Testis (tissue), 2 donors: Measurements from ENCODE around the gene CD79A.

ENCODE experiments used
- POLR2A ChIP-seq: fragments of 450-650 bp; IDR thresholded peaks from one replicate; pipeline ENCODE4 v1.6.1; 2017; ENCODE audit warnings: antibody characterized with exemption, mild to moderate bottlenecking, moderate library complexity
- TF ChIP-seq, protein P1 (sequence below), 3 experiments: fragments of 450-650 bp in 2 of 3; fragments of 200-600 bp in 1 of 3; sonication (generic) in 1 of 3; IDR thresholded peaks; one replicate each; pipeline ENCODE4 v1.5.1; 2016 to 2019; ENCODE audit warnings: antibody characterized with exemption in 3 of 3, mild to moderate bottlenecking in 2 of 3, moderate library complexity in 1 of 3

DNA sequence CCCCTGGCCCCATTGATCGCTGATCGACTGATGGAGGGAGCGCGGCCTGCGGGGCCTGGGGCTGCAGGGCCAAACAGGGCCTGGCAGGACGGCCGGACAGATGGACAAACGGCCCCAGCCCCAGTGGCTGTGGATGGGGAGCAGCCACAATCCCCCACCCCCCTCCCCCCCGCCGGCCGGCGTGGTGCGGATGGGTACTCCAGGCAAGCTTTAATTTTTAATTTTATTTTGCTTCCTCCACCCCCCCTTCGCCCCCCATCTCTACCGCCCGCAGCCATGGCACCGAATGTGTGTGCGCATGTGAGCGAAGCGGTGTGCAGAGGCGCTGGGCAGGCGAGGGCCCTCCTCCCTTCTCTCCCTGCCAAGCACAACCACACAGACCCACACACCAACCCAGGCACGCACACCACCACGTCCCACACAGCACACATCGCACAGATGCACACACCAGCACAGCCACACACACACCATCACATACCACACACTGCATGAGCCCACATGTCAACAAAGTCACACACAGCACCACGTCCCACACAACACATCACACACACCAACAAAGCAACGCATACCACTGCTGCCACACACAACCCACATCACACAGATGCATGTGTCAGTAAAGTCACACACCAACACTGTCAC, 38.8 kb downstream of the CD79A start:
- TF ChIP-seq, protein P1, sequence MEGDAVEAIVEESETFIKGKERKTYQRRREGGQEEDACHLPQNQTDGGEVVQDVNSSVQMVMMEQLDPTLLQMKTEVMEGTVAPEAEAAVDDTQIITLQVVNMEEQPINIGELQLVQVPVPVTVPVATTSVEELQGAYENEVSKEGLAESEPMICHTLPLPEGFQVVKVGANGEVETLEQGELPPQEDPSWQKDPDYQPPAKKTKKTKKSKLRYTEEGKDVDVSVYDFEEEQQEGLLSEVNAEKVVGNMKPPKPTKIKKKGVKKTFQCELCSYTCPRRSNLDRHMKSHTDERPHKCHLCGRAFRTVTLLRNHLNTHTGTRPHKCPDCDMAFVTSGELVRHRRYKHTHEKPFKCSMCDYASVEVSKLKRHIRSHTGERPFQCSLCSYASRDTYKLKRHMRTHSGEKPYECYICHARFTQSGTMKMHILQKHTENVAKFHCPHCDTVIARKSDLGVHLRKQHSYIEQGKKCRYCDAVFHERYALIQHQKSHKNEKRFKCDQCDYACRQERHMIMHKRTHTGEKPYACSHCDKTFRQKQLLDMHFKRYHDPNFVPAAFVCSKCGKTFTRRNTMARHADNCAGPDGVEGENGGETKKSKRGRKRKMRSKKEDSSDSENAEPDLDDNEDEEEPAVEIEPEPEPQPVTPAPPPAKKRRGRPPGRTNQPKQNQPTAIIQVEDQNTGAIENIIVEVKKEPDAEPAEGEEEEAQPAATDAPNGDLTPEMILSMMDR (IDR thresholded peaks at IDR 0.05): no peak
- no peak for TF ChIP-seq POLR2A
